Measurements from ENCODE around the gene PRCP.

The PRCP gene

GRCh38 chr11:82787981-82788380, 112.2 kb downstream of the PRCP start:
- no peak for DNase-seq (ENCODE audit: low spot score)

- DNase-seq (ENCODE audit: low spot score): no peak
Measured at GRCh38 chr11:82786836-82787235, 113.4 kb downstream of the PRCP start.

GRCh38 chr11:82786001-82786400, 114.2 kb downstream of the PRCP start:
- no peak for DNase-seq (ENCODE audit: low spot score)

- no peak for DNase-seq (ENCODE audit: low spot score)
Measured at GRCh38 chr11:82782825-82783374, 117.3 kb downstream of the PRCP start.

- no peak for DNase-seq (ENCODE audit: low spot score)
Measured at GRCh38 chr11:82778776-82779175, 121.5 kb downstream of the PRCP start.

- DNase-seq (ENCODE audit: low spot score): no peak
Measured at GRCh38 chr11:82776377-82776776, 123.9 kb downstream of the PRCP start.

GRCh38 chr11:82775736-82776346, 124.4 kb downstream of the PRCP start:
- peak; percentile 63 for DNase-seq (ENCODE audit: low spot score)

- no peak for DNase-seq (ENCODE audit: low spot score)
Measured at GRCh38 chr11:82775218-82775617, 125.0 kb downstream of the PRCP start.

Data from SK-N-DZ (cell line).